HepG2 (cell line): ENCODE data around the gene CAPN11. TPM values are rescaled to one million over a fixed set of nuclear protein-coding genes. Genes with fewer than 3 reads are reported as not detected.

ENCODE experiments used
- ATF7 ChIP-seq, 2 experiments: fragments of 450-650 bp in 1 of 2; sonication (generic) in 1 of 2; formaldehyde crosslinking in 1 of 2; IDR thresholded peaks; 2 replicates each; pipeline versions ENCODE4 v1.4.0 to v1.6.1; 2016 to 2020; ENCODE audit warnings: antibody characterized with exemption in 1 of 2, mild to moderate bottlenecking in 1 of 2, missing genetic modification reagents in 1 of 2
- CENPX ChIP-seq: sonication (generic); formaldehyde crosslinking; IDR thresholded peaks from 2 replicates; pipeline ENCODE4 v1.9.0; 2021; ENCODE audit warnings: mild to moderate bottlenecking, missing genetic modification reagents, moderate library complexity
- CREM ChIP-seq, 2 experiments: sonication (generic) in 1 of 2; formaldehyde crosslinking in 1 of 2; IDR thresholded peaks; 2 replicates each; pipeline versions ENCODE4 v1.4.0 to v1.6.1; 2016 to 2020; ENCODE audit warnings: antibody characterized with exemption in 1 of 2, mild to moderate bottlenecking in 1 of 2, missing genetic modification reagents in 1 of 2
- HNRNPLL ChIP-seq: fragments of 200-400 bp; formaldehyde crosslinking; IDR thresholded peaks from 2 replicates; pipeline ENCODE4 v1.6.1; 2017; ENCODE audit warnings: mild to moderate bottlenecking, low read depth, low read length; ENCODE audit not compliant: poor library complexity, severe bottlenecking
- JUND ChIP-seq: sonication (generic); formaldehyde crosslinking; IDR thresholded peaks from 2 replicates; pipeline ENCODE4 v1.8.0; 2022; ENCODE audit warnings: mild to moderate bottlenecking, missing genetic modification reagents
- SRSF4 ChIP-seq: fragments of 200-400 bp; formaldehyde crosslinking; IDR thresholded peaks from one replicate; pipeline ENCODE4 v1.6.1; 2018; ENCODE audit warnings: mild to moderate bottlenecking, low read depth, low read length, moderate library complexity; ENCODE audit not compliant: poor library complexity, severe bottlenecking
- STAT6 ChIP-seq: sonication (generic); formaldehyde crosslinking; IDR thresholded peaks from 2 replicates; pipeline ENCODE4 v1.4.0; 2020; ENCODE audit warnings: missing genetic modification reagents, mild to moderate bottlenecking, borderline replicate concordance
- ZBTB34 ChIP-seq: sonication (generic); formaldehyde crosslinking; IDR thresholded peaks from 2 replicates; pipeline ENCODE4 v1.8.0; 2022; ENCODE audit warnings: mild to moderate bottlenecking, missing genetic modification reagents
- ZNF124 ChIP-seq: sonication (generic); formaldehyde crosslinking; IDR thresholded peaks from 2 replicates; pipeline ENCODE4 v1.4.0; 2020; ENCODE audit warnings: missing genetic modification reagents
- ZNF18 ChIP-seq: sonication (generic); formaldehyde crosslinking; IDR thresholded peaks from 2 replicates; pipeline ENCODE4 v1.8.0; 2022; ENCODE audit warnings: mild to moderate bottlenecking, missing genetic modification reagents; ENCODE audit not compliant: insufficient replicate concordance
- ZNF430 ChIP-seq: sonication (generic); formaldehyde crosslinking; IDR thresholded peaks from 2 replicates; pipeline ENCODE4 v1.9.0; 2021; ENCODE audit warnings: mild to moderate bottlenecking, missing genetic modification reagents
- ZNF513 ChIP-seq: sonication (generic); formaldehyde crosslinking; conservative IDR thresholded peaks from 2 replicates; pipeline ENCODE4 v1.5.0; 2020; ENCODE audit warnings: missing genetic modification reagents
- ZNF724P ChIP-seq: sonication (generic); formaldehyde crosslinking; IDR thresholded peaks from 2 replicates; pipeline ENCODE4 v1.8.0; 2022; ENCODE audit warnings: missing genetic modification reagents, borderline replicate concordance
- polyA plus RNA-seq, 8 experiments: library from polyadenylated mRNA; depleted of rRNA in 3 of 8; stranded (reverse) in 7 of 8; unstranded in 1 of 8; fragments of >200 nt; fragmentation: Illumina TruSeq in 4 of 8; extraction: Trizol in 4 of 8; gene quantifications; 2 replicates each; pipeline versions ENCODE4 v1.2.1 to v1.2.3, GENCODE V29; 2011 to 2016; ENCODE audit warnings: low read depth in 4 of 8, missing spikeins in 1 of 8, mixed read lengths in 1 of 8; ENCODE audit not compliant: insufficient read depth in 1 of 8
- total RNA-seq, 5 experiments: library from RNA; depleted of rRNA; stranded (reverse); fragments of >200 nt; fragmentation: Illumina TruSeq; extraction: Trizol; gene quantifications; 2 replicates each; pipeline ENCODE4 v1.2.3, GENCODE V29; 2016; ENCODE audit warnings: low read depth in 1 of 5
- TF ChIP-seq, protein P1 (sequence below): sonication (generic); formaldehyde crosslinking; IDR thresholded peaks from 2 replicates; pipeline ENCODE4 v1.8.0; 2022; ENCODE audit warnings: mild to moderate bottlenecking, missing genetic modification reagents, moderate library complexity
- TF ChIP-seq, protein P2 (sequence below): sonication (generic); formaldehyde crosslinking; IDR thresholded peaks from 2 replicates; pipeline ENCODE4 v1.8.1; 2023; ENCODE audit warnings: mild to moderate bottlenecking, missing genetic modification reagents
- TF ChIP-seq, protein P3 (sequence below): sonication (generic); IDR thresholded peaks from 2 replicates; pipeline ENCODE4 v1.6.1; 2016; ENCODE audit warnings: low read depth, borderline replicate concordance

The CAPN11 gene
- total and polyA plus RNA-seq, 2 of the 13 experiments (the other 11 are each of a cell fraction or from before 2014, with no cell fraction given), result 0.07 to 0.11 TPM

DNA sequence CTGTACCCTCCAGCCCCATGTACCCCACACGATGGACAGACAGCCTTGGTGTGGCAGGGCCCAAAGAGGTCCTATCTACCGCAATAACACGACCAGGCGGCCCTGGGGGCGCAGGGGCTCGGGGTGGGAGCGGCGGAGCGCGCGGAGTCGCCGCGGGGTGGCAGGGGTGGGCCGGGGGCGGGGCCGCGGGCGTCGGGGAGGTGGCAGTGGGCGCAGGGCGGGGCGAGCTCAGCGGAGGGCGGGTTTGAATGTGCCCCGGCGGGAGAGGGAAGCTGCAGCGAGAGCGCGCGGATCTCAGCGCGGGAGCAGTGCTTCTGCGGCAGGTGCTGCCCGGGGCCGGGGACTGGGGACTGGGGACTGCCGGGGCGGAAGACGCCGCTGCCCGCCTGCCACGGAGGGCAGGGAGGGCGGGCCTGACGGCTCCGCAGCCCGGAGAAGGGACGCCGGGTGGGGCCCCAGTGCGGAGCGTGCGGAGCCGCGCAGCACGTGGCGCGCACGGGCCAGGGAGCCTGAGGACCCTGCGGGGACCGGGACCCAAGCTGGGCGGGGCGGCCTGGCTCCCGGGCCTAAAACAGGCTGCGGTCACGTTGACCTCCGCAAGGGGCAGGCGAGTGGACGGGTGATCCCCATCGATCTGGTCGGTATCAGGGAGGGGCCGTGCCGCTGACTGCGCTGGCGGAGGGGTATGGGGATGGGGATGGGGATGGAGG is 64.9 kb downstream of the CAPN11 start, which contains the start of gene SLC29A1 (continued):
- TF ChIP-seq, protein P1, sequence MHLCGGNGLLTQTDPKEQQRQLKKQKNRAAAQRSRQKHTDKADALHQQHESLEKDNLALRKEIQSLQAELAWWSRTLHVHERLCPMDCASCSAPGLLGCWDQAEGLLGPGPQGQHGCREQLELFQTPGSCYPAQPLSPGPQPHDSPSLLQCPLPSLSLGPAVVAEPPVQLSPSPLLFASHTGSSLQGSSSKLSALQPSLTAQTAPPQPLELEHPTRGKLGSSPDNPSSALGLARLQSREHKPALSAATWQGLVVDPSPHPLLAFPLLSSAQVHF, result no peak
- TF ChIP-seq HNRNPLL (peak; percentile 84), ZNF124 (CRISPR knock-in tag) (no peak; the same call in 1 of the 2 replicates), ZNF18 (CRISPR knock-in tag) (peak; percentile 77), ZNF724P (CRISPR knock-in tag) (peak; percentile 66; the same call in 1 of the 2 replicates), ZNF513 (CRISPR knock-in tag) (0 out of 2 replicates have a peak, but pooled peaks have one; percentile 32), STAT6 (CRISPR knock-in tag) (no peak), ZBTB34 (CRISPR knock-in tag) (no peak), CREM (IDR thresholded peaks at IDR 0.05) (no peak), CREM (CRISPR knock-in tag; IDR thresholded peaks at IDR 0.05) (no peak), ATF7 (IDR thresholded peaks at IDR 0.05) (no peak), ATF7 (CRISPR knock-in tag; IDR thresholded peaks at IDR 0.05) (no peak), JUND (no peak), ZNF430 (CRISPR knock-in tag) (peak; percentile 59; the same call in 1 of the 2 replicates), SRSF4 (no peak), CENPX (no peak)
- TF ChIP-seq, protein P2, sequence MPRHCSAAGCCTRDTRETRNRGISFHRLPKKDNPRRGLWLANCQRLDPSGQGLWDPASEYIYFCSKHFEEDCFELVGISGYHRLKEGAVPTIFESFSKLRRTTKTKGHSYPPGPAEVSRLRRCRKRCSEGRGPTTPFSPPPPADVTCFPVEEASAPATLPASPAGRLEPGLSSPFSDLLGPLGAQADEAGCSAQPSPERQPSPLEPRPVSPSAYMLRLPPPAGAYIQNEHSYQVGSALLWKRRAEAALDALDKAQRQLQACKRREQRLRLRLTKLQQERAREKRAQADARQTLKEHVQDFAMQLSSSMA, result peak; percentile 88
- TF ChIP-seq, protein P3, sequence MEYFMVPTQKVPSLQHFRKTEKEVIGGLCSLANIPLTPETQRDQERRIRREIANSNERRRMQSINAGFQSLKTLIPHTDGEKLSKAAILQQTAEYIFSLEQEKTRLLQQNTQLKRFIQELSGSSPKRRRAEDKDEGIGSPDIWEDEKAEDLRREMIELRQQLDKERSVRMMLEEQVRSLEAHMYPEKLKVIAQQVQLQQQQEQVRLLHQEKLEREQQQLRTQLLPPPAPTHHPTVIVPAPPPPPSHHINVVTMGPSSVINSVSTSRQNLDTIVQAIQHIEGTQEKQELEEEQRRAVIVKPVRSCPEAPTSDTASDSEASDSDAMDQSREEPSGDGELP, result peak; percentile 48; the same call in 1 of the 2 replicates
